Measurements from ENCODE around the gene FYB1.

Gene FYB1

GRCh38 chr5:39219437-39219836 lies at the start of gene FYB1:
Gene FYB1 (minus strand): TSS chr5:39219563. CDS start chr5:39202960, 16,603 bp downstream.
- in situ Hi-C loops (cut with HindIII; ENCODE audit: low pct_unique_long_range_greater_than_20kb, low sequenced_read_pairs), result no loop called here
- DNase-seq (ENCODE audit: low read depth in 1 of 2, low spot score in 1 of 2), result no peak
- TF ChIP-seq JUND (IDR thresholded peaks at IDR 0.05; ENCODE audit: low read depth), result no peak

GRCh38 chr5:39267186-39267585 lies 47.8 kb upstream of the FYB1 start:
- DNase-seq (ENCODE audit: low read depth in 1 of 2, low spot score in 1 of 2), result no peak
- no peak for TF ChIP-seq JUND (IDR thresholded peaks at IDR 0.05; ENCODE audit: low read depth)
- in situ Hi-C loops (cut with HindIII; ENCODE audit: low pct_unique_long_range_greater_than_20kb, low sequenced_read_pairs), result no loop called here

- in situ Hi-C loops (cut with HindIII; ENCODE audit: low pct_unique_long_range_greater_than_20kb, low sequenced_read_pairs), result no loop called here
- TF ChIP-seq JUND (IDR thresholded peaks at IDR 0.05; ENCODE audit: low read depth), result no peak
Measured at GRCh38 chr5:39266442-39266841, 47.1 kb upstream of the FYB1 start.

GRCh38 chr5:39264528-39264927 lies 45.2 kb upstream of the FYB1 start:
- in situ Hi-C loops (cut with HindIII; ENCODE audit: low pct_unique_long_range_greater_than_20kb, low sequenced_read_pairs), result no loop called here
- no peak for TF ChIP-seq JUND (IDR thresholded peaks at IDR 0.05; ENCODE audit: low read depth)
- no peak for DNase-seq (ENCODE audit: low read depth in 1 of 2, low spot score in 1 of 2)

More at GRCh38 chr5:39266442-39266841, 47.1 kb upstream of the FYB1 start:
- DNase-seq (ENCODE audit: low read depth in 1 of 2, low spot score in 1 of 2), result no peak

GRCh38 chr5:39262981-39263380 lies 43.6 kb upstream of the FYB1 start:
- DNase-seq (ENCODE audit: low read depth in 1 of 2, low spot score in 1 of 2), result no peak
- in situ Hi-C loops (cut with HindIII; ENCODE audit: low pct_unique_long_range_greater_than_20kb, low sequenced_read_pairs), result no loop called here
- no peak for TF ChIP-seq JUND (IDR thresholded peaks at IDR 0.05; ENCODE audit: low read depth)

GRCh38 chr5:39260095-39260494 lies 40.7 kb upstream of the FYB1 start:
- TF ChIP-seq JUND (IDR thresholded peaks at IDR 0.05; ENCODE audit: low read depth), result no peak
- no peak for DNase-seq (ENCODE audit: low read depth in 1 of 2, low spot score in 1 of 2)
- in situ Hi-C loops (cut with HindIII; ENCODE audit: low pct_unique_long_range_greater_than_20kb, low sequenced_read_pairs), result no loop called here

- in situ Hi-C loops (cut with HindIII; ENCODE audit: low pct_unique_long_range_greater_than_20kb, low sequenced_read_pairs), result no loop called here
- no peak for TF ChIP-seq JUND (IDR thresholded peaks at IDR 0.05; ENCODE audit: low read depth)
Measured at GRCh38 chr5:39257554-39257953, 38.2 kb upstream of the FYB1 start.

GRCh38 chr5:39256477-39257235 lies 37.3 kb upstream of the FYB1 start:
- in situ Hi-C loops (cut with HindIII; ENCODE audit: low pct_unique_long_range_greater_than_20kb, low sequenced_read_pairs), result no loop called here
- TF ChIP-seq JUND (IDR thresholded peaks at IDR 0.05; ENCODE audit: low read depth), result no peak
- no peak for DNase-seq (ENCODE audit: low read depth in 1 of 2, low spot score in 1 of 2)

More at GRCh38 chr5:39257554-39257953, 38.2 kb upstream of the FYB1 start:
- no peak for DNase-seq (ENCODE audit: low read depth in 1 of 2, low spot score in 1 of 2)

GRCh38 chr5:39255406-39255805 lies 36.0 kb upstream of the FYB1 start:
- TF ChIP-seq JUND (IDR thresholded peaks at IDR 0.05; ENCODE audit: low read depth), result no peak

GRCh38 chr5:39254671-39255070 lies 35.3 kb upstream of the FYB1 start:
- in situ Hi-C loops (cut with HindIII; ENCODE audit: low pct_unique_long_range_greater_than_20kb, low sequenced_read_pairs), result no loop called here
- no peak for TF ChIP-seq JUND (IDR thresholded peaks at IDR 0.05; ENCODE audit: low read depth)
- DNase-seq (ENCODE audit: low read depth in 1 of 2, low spot score in 1 of 2), result no peak

More at GRCh38 chr5:39255406-39255805, 36.0 kb upstream of the FYB1 start:
- no peak for DNase-seq (ENCODE audit: low read depth in 1 of 2, low spot score in 1 of 2)
- in situ Hi-C loops (cut with HindIII; ENCODE audit: low pct_unique_long_range_greater_than_20kb, low sequenced_read_pairs), result no loop called here

GRCh38 chr5:39253196-39253595 lies 33.8 kb upstream of the FYB1 start:
- DNase-seq (ENCODE audit: low read depth in 1 of 2, low spot score in 1 of 2), result no peak
- no peak for TF ChIP-seq JUND (IDR thresholded peaks at IDR 0.05; ENCODE audit: low read depth)
- in situ Hi-C loops (cut with HindIII; ENCODE audit: low pct_unique_long_range_greater_than_20kb, low sequenced_read_pairs), result no loop called here

GRCh38 chr5:39249564-39250274 lies 30.4 kb upstream of the FYB1 start:
- no peak for TF ChIP-seq JUND (IDR thresholded peaks at IDR 0.05; ENCODE audit: low read depth)
- in situ Hi-C loops (cut with HindIII; ENCODE audit: low pct_unique_long_range_greater_than_20kb, low sequenced_read_pairs), result no loop called here
- no peak for DNase-seq (ENCODE audit: low read depth in 1 of 2, low spot score in 1 of 2)

- no peak for TF ChIP-seq JUND (IDR thresholded peaks at IDR 0.05; ENCODE audit: low read depth)
- DNase-seq (ENCODE audit: low read depth in 1 of 2, low spot score in 1 of 2), result no peak
- in situ Hi-C loops (cut with HindIII; ENCODE audit: low pct_unique_long_range_greater_than_20kb, low sequenced_read_pairs), result no loop called here
Measured at GRCh38 chr5:39249069-39249468, 29.7 kb upstream of the FYB1 start.

Measured in T47D (cell line).